Type B pancreatic cell (in vitro differentiated cells): ENCODE data around the gene JUP. TPM values are rescaled to one million over a fixed set of nuclear protein-coding genes. Genes with fewer than 3 reads are reported as not detected.
A peak's percentile ranks its signal among the peaks of the same experiment; 100 is the strongest.

Experiments used
- DNase-seq: peaks from one replicate; pipeline ENCODE4 v3.0.0; 2021; ENCODE audit warnings: mixed read lengths; ENCODE audit not compliant: unreplicated experiment; ENCODE audit errors: extremely low spot score
- H3K27ac Mint-ChIP-seq: 2 replicates; pipeline ENCODE4 v1.8.0; 2021; ENCODE audit warnings: mild to moderate bottlenecking, mixed read lengths
- H3K27me3 Mint-ChIP-seq: 2 replicates; pipeline ENCODE4 v1.8.0; 2021; ENCODE audit warnings: mixed read lengths
- H3K36me3 Mint-ChIP-seq: 2 replicates; pipeline ENCODE4 v1.8.0; 2021; ENCODE audit warnings: mixed read lengths
- H3K4me1 Mint-ChIP-seq: one replicate; pipeline ENCODE4 v1.8.0; 2021; ENCODE audit warnings: mixed read lengths; ENCODE audit not compliant: unreplicated experiment
- H3K4me3 Mint-ChIP-seq: 2 replicates; pipeline ENCODE4 v1.8.0; 2021; ENCODE audit warnings: mild to moderate bottlenecking, mixed read lengths
- H3K9me3 Mint-ChIP-seq: 2 replicates; pipeline ENCODE4 v1.8.0; 2021; ENCODE audit warnings: mixed read lengths
- total RNA-seq: library from RNA; stranded (reverse); gene quantifications from 2 replicates; pipeline ENCODE4 v1.2.1, GENCODE V29; 2021; ENCODE audit warnings: low replicate concordance
- TF ChIP-seq, protein P1 (sequence below): fragments of 200-600 bp; sonication (generic); conservative IDR thresholded peaks from 2 replicates; pipeline ENCODE4 v1.5.0; 2021; ENCODE audit warnings: antibody characterized with exemption, mild to moderate bottlenecking

Gene JUP
- total RNA-seq, 1 donor from 2014 or later = 169 TPM

DNA sequence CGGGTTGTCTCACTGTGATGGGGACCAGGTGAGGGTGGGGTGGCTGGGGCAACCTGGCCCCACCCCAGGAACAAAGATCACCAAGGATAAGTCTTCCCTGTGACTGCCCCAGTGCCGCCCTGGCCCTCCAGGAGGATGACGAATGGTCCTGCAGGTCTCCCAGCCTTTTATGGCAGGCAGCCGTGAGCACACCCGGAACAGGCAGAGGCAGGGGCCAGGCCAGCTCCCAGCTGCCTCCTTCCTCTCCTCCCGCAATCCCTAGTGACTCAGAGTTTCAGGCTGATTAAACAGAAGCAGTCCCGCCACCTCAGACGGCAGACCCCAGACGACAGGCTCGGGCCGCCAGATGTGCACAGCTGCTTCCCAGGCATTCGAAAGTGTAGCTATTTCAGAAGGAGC is 13.3 kb downstream of the JUP start:
- Mint-ChIP-seq H3K4me1 (peaks cover 12% of the 10 kb centered on the region), H3K27ac (peak overlapping the region; percentile 92), H3K4me3 (peak overlapping the region; percentile 67), H3K9me3 (no peaks in the 10 kb centered on the region), H3K36me3 (peaks cover 8% of the 10 kb centered on the region), H3K27me3 (no peaks in the 10 kb centered on the region)
- TF ChIP-seq, protein P1, sequence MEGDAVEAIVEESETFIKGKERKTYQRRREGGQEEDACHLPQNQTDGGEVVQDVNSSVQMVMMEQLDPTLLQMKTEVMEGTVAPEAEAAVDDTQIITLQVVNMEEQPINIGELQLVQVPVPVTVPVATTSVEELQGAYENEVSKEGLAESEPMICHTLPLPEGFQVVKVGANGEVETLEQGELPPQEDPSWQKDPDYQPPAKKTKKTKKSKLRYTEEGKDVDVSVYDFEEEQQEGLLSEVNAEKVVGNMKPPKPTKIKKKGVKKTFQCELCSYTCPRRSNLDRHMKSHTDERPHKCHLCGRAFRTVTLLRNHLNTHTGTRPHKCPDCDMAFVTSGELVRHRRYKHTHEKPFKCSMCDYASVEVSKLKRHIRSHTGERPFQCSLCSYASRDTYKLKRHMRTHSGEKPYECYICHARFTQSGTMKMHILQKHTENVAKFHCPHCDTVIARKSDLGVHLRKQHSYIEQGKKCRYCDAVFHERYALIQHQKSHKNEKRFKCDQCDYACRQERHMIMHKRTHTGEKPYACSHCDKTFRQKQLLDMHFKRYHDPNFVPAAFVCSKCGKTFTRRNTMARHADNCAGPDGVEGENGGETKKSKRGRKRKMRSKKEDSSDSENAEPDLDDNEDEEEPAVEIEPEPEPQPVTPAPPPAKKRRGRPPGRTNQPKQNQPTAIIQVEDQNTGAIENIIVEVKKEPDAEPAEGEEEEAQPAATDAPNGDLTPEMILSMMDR = no peak
- no peak for DNase-seq

GRCh38 chr17:41772586-41773189 is 13.8 kb downstream of the JUP start:
- TF ChIP-seq, protein P1 = no peak
- Mint-ChIP-seq H3K27ac (peak overlapping the region; percentile 92), H3K4me3 (peak overlapping the region; percentile 67)

GRCh38 chr17:41772218-41772585 is 14.3 kb downstream of the JUP start:
- peak overlapping the region; percentile 92 for H3K27ac Mint-ChIP-seq
- TF ChIP-seq, protein P1 = no peak
- H3K4me3 Mint-ChIP-seq = peak overlapping the region; percentile 47

More at GRCh38 chr17:41772586-41773189, 13.8 kb downstream of the JUP start:
- peaks cover 10% of the 10 kb centered on the region for H3K36me3 Mint-ChIP-seq
- DNase-seq = no peak
- H3K9me3 Mint-ChIP-seq = no peaks in the 10 kb centered on the region
- H3K27me3 Mint-ChIP-seq = no peaks in the 10 kb centered on the region
- peaks cover 12% of the 10 kb centered on the region for H3K4me1 Mint-ChIP-seq

DNA sequence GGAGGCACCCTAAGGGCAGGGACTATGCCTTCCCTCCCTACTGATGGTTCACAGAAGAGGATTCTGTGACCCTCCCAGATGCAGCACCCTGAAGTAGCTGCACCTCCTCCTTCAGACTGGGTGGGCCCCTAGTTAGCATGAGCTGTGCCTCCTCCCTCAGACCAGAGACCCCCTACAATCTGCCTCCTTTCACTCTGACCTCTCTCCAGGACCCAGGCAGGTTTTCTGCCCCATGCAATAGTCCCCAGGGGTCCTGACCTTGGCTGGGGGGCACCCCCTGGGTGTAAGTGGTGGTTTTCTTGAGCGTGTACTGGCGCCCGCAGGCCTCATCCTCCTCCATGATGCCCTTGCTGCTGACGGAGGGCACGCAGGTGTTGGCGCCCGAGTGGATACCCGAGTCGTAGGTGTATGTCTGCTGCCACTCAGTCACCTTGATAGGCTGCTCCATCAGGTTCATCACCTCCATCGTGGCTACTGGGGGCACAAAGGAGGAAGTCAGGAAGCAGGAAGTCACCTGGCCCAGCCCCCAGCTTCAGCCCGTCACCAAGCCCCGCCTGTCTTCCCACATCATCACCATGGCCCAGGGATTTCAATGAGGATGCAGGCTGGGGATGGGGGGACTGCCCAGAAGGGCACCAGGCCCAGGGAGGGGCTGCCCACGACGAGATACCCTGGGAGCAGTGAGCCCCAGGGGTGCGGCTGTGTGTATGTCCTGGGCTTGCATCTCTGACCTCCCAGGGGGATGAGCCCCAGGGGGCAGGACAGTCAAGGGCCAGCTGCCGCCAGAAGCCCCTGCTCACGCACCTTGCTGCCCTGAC is 14.9 kb downstream of the JUP start:
- DNase-seq = no peak
- Mint-ChIP-seq H3K36me3 (peaks cover 15% of the 10 kb centered on the region), H3K27me3 (no peaks in the 10 kb centered on the region), H3K4me3 (no peak overlapping the region), H3K9me3 (no peaks in the 10 kb centered on the region), H3K27ac (peak overlapping the region; percentile 92), H3K4me1 (peaks cover 12% of the 10 kb centered on the region)
- TF ChIP-seq, protein P1 = no peak

More at GRCh38 chr17:41772218-41772585, 14.3 kb downstream of the JUP start:
- Mint-ChIP-seq H3K9me3 (no peaks in the 10 kb centered on the region), H3K27me3 (no peaks in the 10 kb centered on the region), H3K4me1 (peaks cover 12% of the 10 kb centered on the region), H3K36me3 (peaks cover 12% of the 10 kb centered on the region)
- no peak for DNase-seq

GRCh38 chr17:41769985-41770384 is 16.5 kb downstream of the JUP start:
- Mint-ChIP-seq H3K27me3 (no peaks in the 10 kb centered on the region), H3K4me1 (peaks cover 12% of the 10 kb centered on the region), H3K4me3 (no peak overlapping the region), H3K27ac (peak overlapping the region; percentile 11), H3K9me3 (no peaks in the 10 kb centered on the region), H3K36me3 (peaks cover 21% of the 10 kb centered on the region)
- TF ChIP-seq, protein P1 = no peak
- no peak for DNase-seq
